ENCODE data around the gene DIP2B.
"Not testable (repeated sequence)": the region's sequence is repeated elsewhere in the genome, so short reads cannot be mapped to it uniquely, and the experiment has no call there.

Gene DIP2B

GRCh38 chr12:50640321-50640939 is 135.6 kb downstream of the DIP2B start:
- no peak for DNase-seq

- DNase-seq = no peak
Measured at GRCh38 chr12:50641566-50641965, 136.8 kb downstream of the DIP2B start.

- DNase-seq = no peak
Measured at GRCh38 chr12:50642035-50642451, 137.3 kb downstream of the DIP2B start.

DNA sequence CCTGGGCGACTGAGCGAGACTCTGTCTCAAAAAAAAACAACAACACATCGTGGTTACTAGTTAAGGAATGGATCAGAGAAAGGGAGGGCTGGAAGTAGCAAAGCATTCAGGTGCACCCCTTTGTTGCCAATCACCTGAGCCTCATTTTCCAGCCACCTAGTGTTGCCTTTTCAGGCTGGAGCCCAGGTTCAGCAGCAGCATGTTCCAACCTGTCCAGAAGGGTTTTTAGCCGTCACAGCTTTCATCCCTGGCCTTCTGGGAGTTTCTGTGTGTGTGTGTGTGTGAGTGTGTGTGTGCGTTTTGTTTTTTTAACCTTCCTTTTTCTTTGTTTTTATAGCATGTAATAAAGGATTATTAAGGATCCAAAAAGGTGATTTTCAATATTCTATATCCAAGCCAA is 138.0 kb downstream of the DIP2B start:
- no peak for DNase-seq

- DNase-seq = no peak
Measured at GRCh38 chr12:50647031-50647430, 142.2 kb downstream of the DIP2B start.

GRCh38 chr12:50647479-50647878 is 142.7 kb downstream of the DIP2B start:
- DNase-seq = no peak

- DNase-seq = no peak
Measured at GRCh38 chr12:50650285-50650684, 145.5 kb downstream of the DIP2B start.

- no peak for DNase-seq
Measured at GRCh38 chr12:50655374-50655921, 150.7 kb downstream of the DIP2B start.

DNA sequence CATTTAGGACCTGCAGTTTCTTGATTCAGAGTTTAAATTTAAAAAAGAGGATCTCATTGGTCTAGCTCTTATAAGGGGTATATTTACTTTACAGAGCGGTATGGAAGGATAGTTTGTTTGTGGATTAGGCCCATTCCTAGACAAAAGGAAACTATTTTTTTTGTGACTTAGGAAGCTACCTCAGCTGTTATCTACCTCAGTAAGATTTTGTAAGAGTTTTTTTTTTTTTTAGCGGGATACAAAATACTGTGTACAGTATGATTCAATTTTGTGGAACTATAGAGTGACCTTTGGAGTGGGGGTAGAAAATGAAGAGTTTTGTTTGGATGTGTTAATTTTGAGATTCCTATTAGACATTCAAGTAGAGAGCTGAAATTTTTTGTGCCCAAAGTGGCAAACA is 154.5 kb downstream of the DIP2B start:
- DNase-seq = no peak

DNA sequence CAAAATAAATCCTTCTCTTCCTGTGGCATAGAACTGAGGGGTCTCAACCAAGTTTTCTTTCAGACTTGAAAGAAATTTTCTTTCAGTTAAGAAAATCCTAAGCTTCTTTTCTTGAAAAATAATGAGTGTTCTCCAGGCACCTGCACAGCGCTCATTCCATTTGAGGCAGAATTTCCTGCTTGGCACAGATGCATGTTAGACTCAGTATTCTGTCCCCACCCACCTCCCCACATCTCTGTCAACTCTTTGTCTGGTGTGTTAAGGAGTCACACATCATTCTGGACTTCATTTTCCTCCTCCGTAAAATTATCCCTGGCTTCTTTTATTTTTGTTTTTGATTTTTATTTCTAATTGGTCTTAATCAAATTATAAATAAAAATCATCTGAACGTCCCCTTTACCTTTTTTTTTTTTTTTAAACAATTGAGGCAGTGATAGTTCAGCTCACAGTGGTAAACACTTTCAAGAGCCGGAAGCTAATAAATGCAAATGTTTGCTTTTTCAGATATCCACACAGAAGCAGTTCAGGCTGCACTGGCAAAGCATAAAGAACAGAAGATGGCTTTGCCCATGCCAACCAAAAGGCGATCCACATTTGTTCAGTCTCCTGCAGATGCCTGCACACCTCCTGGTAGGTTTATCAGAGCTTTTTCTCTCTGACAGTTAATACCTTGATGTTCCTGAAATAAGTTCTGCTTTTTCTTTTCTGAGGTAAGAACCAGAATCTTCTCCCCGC is 155.1 kb downstream of the DIP2B start:
- DNase-seq = no peak

GRCh38 chr12:50660425-50660822 is 155.6 kb downstream of the DIP2B start:
- no peak for DNase-seq

- DNase-seq = no peak
Measured at GRCh38 chr12:50661300-50662115, 156.7 kb downstream of the DIP2B start.

GRCh38 chr12:50662116-50662510 is 157.3 kb downstream of the DIP2B start:
- no peak for DNase-seq

- no peak for DNase-seq
Measured at GRCh38 chr12:50665170-50665569, 160.4 kb downstream of the DIP2B start.

GRCh38 chr12:50665609-50666008 is 160.8 kb downstream of the DIP2B start:
- DNase-seq = no peak

DNA sequence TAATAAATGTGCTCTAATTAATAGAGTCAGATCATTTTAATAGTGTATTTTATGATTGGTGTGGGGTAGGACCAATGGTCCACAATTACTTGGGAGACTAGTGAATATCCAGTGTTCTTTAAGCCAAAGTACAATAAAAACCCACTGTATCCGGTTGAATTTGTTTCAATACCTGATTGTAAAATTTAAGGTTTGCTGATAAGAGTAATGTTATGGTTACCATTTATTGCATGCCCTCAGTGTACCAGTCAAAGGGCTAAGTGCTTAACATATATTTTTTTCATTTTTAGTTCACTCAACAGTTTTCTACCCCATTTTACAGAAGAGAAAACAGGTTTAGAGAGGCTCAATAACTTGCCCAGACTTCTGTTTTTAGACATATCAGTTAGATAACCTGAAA is 161.2 kb downstream of the DIP2B start:
- no peak for DNase-seq

DNA sequence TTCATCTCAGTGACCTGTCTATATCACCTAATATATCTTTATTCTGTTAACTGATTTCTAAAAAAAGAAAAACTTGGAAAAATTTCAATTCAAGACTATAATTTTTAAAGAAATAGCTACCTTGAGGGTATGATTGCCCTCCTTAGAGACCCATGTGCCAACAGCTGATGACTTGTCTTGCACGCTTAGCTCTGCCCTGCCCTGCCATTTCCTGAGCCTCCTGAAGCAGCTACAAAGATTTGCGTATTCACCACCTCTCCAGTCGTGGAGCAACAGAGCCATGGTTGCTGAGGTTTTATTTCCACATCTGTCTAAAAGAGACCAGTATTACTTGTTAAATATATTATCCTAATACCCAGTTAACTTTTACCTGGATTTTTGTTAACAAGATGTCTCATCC is 167.4 kb downstream of the DIP2B start:
- DNase-seq = no peak

- no peak for DNase-seq
Measured at GRCh38 chr12:50676756-50677155, 172.0 kb downstream of the DIP2B start.

DNA sequence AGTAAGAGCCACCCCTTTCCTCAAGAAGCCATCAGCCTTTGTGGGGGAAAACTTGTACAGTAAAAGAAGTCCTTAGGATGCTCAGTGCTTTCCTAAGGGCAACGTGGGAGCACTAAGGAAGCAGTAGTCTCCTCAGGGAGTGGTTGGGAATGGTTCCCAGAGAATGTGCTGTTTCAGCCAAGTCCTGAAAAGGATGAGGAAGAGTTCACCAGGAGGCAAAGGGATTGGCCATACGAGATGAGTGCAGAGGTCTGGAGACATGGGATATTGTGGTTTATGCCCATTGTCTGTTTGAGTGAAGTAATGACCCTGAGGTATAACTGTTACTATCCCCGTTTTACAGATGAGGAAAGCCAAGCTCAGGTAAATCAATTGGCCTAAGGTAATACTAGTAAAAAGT is 173.1 kb downstream of the DIP2B start:
- no peak for DNase-seq

DNA sequence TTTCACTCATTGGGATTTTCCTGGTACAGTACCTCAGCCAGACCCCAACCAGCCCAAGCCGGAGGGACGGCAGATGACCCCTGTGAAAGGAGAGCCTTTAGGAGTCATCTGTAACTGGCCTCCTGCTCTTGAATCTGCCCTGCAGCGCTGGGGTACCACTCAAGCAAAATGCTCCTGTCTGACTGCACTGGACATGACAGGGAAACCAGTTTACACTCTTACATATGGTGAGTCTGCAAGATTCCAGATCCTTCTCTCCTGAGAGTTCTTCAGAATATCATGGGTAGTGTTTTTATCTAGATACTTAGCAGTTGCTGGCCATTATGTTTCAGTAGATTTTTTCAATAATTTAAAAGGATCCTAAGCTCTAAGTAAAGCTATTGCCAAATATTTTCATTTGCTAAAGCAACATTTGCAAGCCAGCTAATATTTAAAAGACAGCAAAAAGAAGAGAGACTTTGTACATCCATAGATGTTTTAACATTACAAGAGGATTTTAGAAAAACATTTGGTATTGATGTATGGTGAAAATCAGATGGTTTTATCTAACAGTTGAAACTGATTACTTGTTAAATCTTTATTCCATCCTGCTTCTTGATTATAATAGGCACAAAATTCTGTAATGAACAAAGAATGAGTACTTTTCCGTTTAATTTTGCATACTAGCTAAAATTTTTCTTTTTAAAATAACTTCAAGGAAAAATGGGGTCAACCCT is 174.0 kb downstream of the DIP2B start:
- DNase-seq = no peak

GRCh38 chr12:50679612-50680011 is 174.8 kb downstream of the DIP2B start:
- DNase-seq = no peak

DNA sequence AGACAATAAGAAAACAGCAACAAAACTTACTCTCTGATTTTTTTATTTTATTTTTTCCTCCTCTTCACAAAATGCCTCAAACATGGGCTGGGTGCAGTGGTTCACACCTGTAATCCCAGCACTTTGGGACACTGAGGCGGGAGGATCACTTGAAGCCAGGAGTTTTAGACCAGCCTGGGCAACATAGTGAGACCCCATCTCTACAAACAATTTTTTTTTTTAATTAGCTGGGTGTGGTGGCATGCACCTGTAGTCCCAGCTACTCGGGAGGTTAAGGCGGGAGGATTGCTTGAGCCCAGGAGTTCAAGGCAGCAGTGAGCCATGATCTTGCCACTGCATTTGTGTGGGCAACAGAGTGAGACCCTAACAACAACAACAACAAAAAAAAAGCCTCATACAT is 176.3 kb downstream of the DIP2B start:
- not testable (repeated sequence) for DNase-seq

DNA sequence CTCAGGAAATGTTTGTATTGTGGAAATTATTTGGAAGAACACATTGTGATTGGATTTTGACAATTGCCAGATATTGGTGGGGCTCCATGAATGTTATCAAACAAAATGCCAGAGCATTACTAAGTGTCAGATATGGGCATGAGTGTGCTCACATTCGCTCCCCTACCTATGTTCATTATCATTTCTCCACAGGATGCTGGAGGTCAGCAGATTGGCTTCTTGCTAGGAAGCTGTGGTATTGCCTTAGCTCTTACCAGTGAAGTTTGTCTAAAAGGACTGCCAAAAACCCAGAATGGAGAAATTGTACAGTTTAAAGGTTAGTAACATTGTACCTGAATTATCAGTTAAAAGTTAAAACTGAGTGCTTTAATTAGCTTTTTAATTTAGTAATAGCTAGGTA is 180.9 kb downstream of the DIP2B start:
- no peak for DNase-seq
